Right lobe of liver (tissue), 4 donors: ENCODE results near the gene SERINC5.

Experiments
- CTCF ChIP-seq, 4 donors: fragments of 200-600 bp in 3 of 4; fragments of 450-650 bp in 1 of 4; IDR thresholded peaks; one replicate each; pipeline versions ENCODE4 v1.5.1 to v1.8.0; 2016 to 2022; ENCODE audit warnings: antibody characterized with exemption in 4 of 4, mild to moderate bottlenecking in 2 of 4
- POLR2A ChIP-seq: fragments of 450-650 bp; IDR thresholded peaks from one replicate; pipeline ENCODE4 v1.6.1; 2017; ENCODE audit warnings: antibody characterized with exemption, mild to moderate bottlenecking
- donor health status: DM: no; HTN: no; CAD: no.
- donor health status: DM: no; HTN: no; CAD: no.
- donor health status: DM: no; HTN: yes; CAD: no.

GRCh38 chr5:80268916-80269315, 13.1 kb upstream of the SERINC5 start:
- TF ChIP-seq POLR2A (no peak), CTCF (IDR thresholded peaks at IDR 0.05) (no peak)
